Dendritic cell treated with granulocyte-macrophage colony-stimulating factor and Interleukin-4, amounts not matched to agents 40 ng/mL and 50 ng/mL, for 4 days (primary cell): ENCODE results near the gene MAGEF1.
A peak's percentile ranks its signal among the peaks of the same experiment; 100 is the strongest.

ENCODE experiments used
- H3K27ac Mint-ChIP-seq: one replicate; pipeline ENCODE4 v1.8.0; 2022; ENCODE audit warnings: mild to moderate bottlenecking, mixed read lengths
- H3K27me3 Mint-ChIP-seq: one replicate; pipeline ENCODE4 v1.8.0; 2022; ENCODE audit warnings: mild to moderate bottlenecking, mixed read lengths
- H3K36me3 Mint-ChIP-seq: one replicate; pipeline ENCODE4 v1.8.0; 2022; ENCODE audit warnings: low read depth, mixed read lengths
- H3K4me1 Mint-ChIP-seq: one replicate; pipeline ENCODE4 v1.8.0; 2022; ENCODE audit warnings: low read depth, mixed read lengths
- H3K4me3 Mint-ChIP-seq: one replicate; pipeline ENCODE4 v1.8.0; 2022; ENCODE audit warnings: mild to moderate bottlenecking, moderate library complexity, mixed read lengths
- H3K9me3 Mint-ChIP-seq: one replicate; pipeline ENCODE4 v1.8.0; 2022; ENCODE audit warnings: mixed read lengths
- intact Hi-C: fragments of 100-400 bp; cut with micrococcal nuclease; formaldehyde crosslinking; loops from one replicate; pipeline ENCODE4 v1.15.0; 2022

MAGEF1 gene, protein sequence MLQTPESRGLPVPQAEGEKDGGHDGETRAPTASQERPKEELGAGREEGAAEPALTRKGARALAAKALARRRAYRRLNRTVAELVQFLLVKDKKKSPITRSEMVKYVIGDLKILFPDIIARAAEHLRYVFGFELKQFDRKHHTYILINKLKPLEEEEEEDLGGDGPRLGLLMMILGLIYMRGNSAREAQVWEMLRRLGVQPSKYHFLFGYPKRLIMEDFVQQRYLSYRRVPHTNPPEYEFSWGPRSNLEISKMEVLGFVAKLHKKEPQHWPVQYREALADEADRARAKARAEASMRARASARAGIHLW

DNA sequence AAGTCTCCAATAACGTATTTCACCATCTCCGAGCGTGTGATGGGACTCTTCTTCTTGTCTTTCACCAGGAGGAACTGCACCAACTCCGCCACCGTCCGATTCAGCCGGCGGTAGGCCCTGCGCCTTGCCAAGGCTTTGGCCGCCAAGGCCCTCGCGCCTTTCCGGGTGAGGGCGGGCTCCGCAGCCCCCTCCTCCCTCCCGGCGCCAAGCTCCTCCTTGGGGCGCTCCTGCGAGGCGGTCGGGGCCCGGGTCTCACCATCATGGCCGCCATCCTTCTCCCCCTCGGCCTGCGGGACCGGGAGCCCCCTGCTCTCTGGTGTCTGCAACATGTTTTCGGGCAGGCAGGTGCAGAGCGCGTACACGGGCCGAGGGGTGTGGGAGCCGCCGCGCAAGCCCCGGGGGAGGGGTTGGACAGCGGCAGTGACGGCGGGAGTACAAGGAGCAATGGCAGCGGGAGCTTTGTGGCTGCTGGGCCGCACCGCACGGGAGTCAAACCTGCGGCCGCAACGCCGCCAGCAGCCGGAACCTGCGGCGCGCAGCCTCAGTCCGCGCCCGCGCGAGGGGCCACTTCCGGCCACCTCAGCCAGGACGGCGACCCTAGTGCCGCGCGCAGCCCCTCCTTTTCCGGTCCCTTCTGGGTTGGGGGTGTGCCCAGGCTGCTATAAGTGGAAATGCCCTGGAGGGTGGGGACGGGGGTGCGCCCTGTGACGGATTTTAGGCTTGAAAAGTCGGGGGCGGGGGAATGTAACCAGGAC, at the start of gene MAGEF1:
Gene MAGEF1, minus strand, starts transcription at position 572 of the 755 bp plus-strand sequence. Its CDS starts 243 bp downstream, at position 329.
- Mint-ChIP-seq H3K27me3 (no peaks in the 10 kb centered on the region), H3K36me3 (no peaks in the 10 kb centered on the region), H3K9me3 (no peaks in the 10 kb centered on the region), H3K4me1 (peaks cover 45% of the 10 kb centered on the region), H3K27ac (peak within 1 kb of the TSS; percentile 57), H3K4me3 (peak within 1 kb of the TSS; percentile 66)
- intact Hi-C loops: no loop called here

DNA sequence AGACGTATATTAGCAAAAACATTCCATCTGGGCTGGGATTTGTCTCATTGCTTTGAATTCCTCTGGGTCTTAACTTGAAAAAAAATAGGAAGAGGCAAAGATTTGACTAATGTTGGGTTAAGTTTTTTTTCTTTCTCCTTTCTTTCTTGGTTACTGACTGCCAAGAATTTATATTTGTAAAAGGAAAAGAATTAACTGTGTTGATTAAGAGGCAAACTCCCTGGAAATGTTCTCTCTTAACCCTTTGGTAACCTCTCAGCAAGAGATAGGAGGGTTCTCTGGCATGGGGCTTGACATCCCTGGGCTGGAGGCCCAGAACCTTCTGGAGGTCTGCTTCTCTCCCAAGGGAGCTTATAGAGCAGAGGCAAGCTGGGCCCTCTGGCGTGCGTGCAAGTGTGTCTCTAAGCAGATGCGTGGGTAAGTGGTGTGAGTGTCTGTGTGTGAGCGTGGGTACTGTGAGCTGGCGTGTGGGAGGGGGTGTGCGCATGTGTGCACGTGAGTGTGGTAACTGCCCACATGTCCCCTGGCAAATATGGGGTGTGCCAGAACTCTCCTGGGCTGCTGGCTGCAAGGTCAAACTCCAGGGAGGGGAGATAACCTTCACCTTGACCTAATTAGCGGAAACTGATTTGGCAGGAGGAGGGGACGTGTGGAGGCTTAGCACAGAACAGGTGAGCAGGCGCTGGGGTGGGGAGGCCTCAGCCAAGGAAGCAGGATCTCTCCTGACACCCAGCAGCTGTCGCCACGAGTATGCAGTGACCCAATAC, 49.4 kb upstream of the MAGEF1 start:
- H3K27ac Mint-ChIP-seq: peak overlapping the region; percentile 75
- H3K4me3 Mint-ChIP-seq: no peak overlapping the region
- H3K36me3 Mint-ChIP-seq: no peaks in the 10 kb centered on the region
- peaks cover 90% of the 10 kb centered on the region for H3K4me1 Mint-ChIP-seq
- intact Hi-C loops: no loop called here
- H3K27me3 Mint-ChIP-seq: peaks cover 8% of the 10 kb centered on the region
- no peaks in the 10 kb centered on the region for H3K9me3 Mint-ChIP-seq

DNA sequence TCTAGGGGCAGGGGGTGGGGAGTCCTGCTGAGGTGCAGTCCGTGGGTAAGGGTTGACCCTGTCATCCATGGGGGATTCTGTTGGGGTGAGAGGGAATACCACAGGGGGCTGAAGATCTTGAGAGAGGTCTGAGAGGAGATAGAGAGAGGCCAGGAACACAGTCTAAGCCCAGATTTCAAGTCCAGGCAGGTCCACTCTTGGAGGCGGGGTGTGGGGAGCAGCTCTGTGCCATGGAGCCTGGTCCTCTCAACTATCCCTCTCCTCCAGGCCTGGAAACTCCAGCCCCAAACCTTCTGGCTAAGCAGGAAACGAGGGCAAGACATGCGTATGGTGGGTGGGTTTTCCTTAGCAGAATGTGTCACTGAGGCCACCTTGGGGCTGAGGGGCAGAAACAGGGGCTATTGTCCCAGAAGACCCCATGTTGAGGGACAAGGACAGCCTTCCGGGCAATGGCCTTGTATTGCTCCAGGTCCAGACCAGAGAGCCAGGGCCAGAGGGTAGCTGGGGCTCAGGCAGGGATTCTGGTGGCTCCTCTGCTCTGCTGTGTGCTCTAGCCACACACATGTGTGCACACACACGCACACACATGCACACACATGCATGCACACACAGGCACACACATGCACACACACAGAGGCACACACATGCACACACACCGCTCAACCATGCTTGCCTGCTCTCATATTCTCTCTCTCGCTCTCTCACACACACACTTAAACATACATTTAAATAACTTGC, 48.6 kb upstream of the MAGEF1 start:
- no peak overlapping the region for H3K4me3 Mint-ChIP-seq
- peaks cover 90% of the 10 kb centered on the region for H3K4me1 Mint-ChIP-seq
- no peaks in the 10 kb centered on the region for H3K9me3 Mint-ChIP-seq
- peak overlapping the region; percentile 75 for H3K27ac Mint-ChIP-seq
- no peaks in the 10 kb centered on the region for H3K36me3 Mint-ChIP-seq
- intact Hi-C loops: no loop called here
- peaks cover 8% of the 10 kb centered on the region for H3K27me3 Mint-ChIP-seq

DNA sequence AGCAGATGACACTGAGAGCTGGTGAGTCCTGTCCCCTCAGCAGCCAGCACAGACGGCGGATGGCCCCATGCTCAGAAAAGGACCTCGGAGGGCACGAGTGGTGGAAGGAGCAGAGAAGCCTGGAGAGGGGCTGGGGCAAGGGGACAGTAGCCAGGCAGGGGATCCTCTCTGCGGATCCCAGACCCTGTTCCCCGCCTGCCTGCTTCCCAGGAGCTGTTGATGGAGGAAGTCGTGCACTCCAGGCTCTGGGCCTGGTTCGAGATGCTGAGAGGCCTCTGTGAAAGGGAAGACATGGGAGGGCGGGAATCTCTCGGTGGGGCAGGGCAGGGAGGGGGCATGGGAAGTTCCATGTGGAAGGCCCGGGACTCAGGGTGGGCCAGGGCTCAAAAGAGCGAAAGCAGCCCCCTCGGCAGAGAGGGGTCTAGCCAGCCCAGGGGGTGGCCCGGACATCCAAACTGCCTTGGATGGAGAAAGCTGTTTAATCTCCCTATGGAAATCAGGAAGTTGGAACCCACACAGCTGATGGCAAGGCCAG, 47.9 kb upstream of the MAGEF1 start:
- Mint-ChIP-seq H3K27me3 (peaks cover 8% of the 10 kb centered on the region), H3K36me3 (no peaks in the 10 kb centered on the region), H3K27ac (peak overlapping the region; percentile 75), H3K9me3 (no peaks in the 10 kb centered on the region), H3K4me3 (no peak overlapping the region), H3K4me1 (peaks cover 86% of the 10 kb centered on the region)
- intact Hi-C loops: no loop called here

DNA sequence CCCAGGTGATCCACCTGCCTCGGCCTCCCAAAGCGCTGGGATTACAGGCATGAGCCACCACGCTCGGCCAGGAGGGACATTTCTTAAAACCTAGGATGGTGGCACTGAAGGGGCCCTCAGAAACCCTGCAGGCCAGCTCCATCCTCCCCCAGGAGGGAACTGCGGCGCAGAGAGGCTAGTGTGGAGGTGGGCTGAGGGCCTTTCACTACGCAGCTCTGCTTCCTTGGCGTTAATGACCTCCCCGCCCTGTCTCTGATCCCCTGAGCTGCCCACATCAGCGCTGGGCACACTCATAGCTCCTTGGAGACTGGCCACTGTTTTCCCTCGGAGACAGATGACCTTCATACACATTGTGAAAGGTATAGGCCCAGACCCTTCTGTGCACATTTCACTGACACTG, 46.2 kb upstream of the MAGEF1 start:
- H3K4me3 Mint-ChIP-seq: no peak overlapping the region
- intact Hi-C loops: no loop called here
- H3K9me3 Mint-ChIP-seq: no peaks in the 10 kb centered on the region
- H3K4me1 Mint-ChIP-seq: peaks cover 72% of the 10 kb centered on the region
- H3K27ac Mint-ChIP-seq: peak overlapping the region; percentile 75
- peaks cover 8% of the 10 kb centered on the region for H3K27me3 Mint-ChIP-seq
- H3K36me3 Mint-ChIP-seq: no peaks in the 10 kb centered on the region

DNA sequence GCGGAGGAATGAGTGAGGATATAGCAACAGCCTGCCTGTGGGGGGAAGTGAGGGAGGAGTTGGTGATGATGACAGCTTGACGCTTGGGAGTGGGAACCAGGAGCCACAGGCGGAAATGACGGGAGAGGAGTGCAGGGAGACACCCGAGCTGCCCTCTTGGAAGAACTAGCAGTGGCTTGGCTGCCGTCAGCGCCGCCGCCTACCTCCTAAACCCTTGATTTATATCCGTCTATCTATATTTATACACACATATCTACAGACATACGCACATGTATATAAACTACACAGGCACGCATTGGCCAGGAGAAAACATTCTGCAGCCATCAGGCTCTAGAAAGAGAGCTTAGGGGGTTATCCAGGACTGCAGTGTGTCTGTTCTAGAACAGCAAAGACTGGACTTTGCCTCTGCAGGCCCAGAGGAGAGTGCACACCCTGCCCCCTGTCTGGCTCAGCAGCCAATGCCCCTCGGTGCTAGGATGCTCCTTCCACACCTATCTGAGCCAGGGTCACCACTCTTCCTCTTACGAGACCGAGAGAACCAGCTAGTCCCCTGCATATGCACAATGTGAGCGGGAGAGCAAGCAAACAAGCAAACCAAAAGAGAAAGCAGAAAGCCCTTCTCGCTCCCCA, 45.3 kb upstream of the MAGEF1 start:
- Mint-ChIP-seq H3K36me3 (no peaks in the 10 kb centered on the region), H3K9me3 (no peaks in the 10 kb centered on the region), H3K27me3 (peaks cover 10% of the 10 kb centered on the region), H3K4me1 (peaks cover 70% of the 10 kb centered on the region), H3K4me3 (no peak overlapping the region), H3K27ac (peak overlapping the region; percentile 54)
- intact Hi-C loops: no loop called here

DNA sequence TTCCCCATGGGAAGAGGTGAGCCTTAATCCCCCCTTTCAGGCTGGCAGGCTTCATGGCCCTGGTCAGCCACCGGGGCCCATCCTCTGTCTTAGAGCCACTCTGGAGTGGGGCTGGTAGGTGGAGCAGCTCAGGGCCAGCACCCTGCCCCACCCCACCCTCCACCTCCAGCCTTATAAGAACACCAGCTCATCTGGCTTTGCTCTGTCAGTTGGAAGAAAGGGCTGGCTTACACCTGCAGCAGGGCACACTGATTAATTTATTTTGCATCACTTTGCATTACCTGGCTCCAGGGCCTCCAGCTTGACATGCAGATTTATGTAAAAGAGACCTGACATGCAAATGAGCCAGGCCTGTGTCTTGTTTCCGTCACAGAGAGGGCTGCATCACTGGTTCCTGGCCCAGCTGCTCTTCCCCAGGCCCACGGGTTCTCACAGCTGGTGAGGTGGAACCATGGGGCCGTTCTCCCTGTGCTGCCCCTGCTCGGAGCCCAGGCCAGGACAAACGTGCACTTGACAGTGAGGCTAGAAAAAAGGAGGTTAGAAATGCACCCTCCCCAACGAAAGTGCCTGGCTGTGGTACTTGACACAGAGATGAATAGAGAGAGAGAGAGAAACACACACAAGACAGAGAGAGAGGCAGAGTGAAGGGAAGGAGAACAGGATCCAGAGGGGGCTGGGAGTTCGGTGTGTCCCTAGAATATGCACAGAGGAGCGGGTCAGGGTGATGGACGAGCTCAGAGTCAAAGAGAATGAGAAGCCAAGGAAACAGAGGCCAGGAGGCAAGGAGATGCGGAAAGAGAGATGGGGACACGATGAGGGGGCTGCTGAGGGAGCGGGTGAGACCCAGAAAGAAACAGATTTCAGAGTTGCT, 44.5 kb upstream of the MAGEF1 start:
- Mint-ChIP-seq H3K9me3 (no peaks in the 10 kb centered on the region), H3K36me3 (no peaks in the 10 kb centered on the region), H3K27ac (peak overlapping the region; percentile 54), H3K4me3 (no peak overlapping the region), H3K27me3 (peaks cover 8% of the 10 kb centered on the region), H3K4me1 (peaks cover 68% of the 10 kb centered on the region)
- intact Hi-C loops: no loop called here

DNA sequence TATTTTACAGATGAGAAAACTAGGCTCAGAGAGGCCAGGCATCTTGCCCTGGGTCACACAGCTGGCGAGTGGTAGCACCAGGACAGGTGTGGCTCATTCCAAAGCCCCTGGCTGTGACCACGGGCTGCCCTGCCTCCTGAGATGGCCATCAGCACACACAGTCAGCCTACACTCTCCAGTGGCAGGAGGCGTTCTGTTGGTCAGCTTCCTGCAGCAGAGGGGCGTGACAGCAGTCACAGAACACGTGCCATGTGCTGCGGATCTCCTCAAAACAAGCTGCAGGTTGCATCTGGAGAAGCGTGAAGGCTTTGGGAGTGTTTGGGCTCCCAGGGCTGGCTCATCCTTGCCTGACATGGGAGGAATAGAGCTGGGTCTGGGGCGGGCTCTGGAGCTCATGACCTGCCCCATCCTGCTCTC, 43.5 kb upstream of the MAGEF1 start:
- Mint-ChIP-seq H3K4me1 (peaks cover 66% of the 10 kb centered on the region), H3K9me3 (no peaks in the 10 kb centered on the region), H3K27me3 (peaks cover 9% of the 10 kb centered on the region), H3K4me3 (no peak overlapping the region), H3K36me3 (no peaks in the 10 kb centered on the region), H3K27ac (no peak overlapping the region)
- intact Hi-C loops: no loop called here

DNA sequence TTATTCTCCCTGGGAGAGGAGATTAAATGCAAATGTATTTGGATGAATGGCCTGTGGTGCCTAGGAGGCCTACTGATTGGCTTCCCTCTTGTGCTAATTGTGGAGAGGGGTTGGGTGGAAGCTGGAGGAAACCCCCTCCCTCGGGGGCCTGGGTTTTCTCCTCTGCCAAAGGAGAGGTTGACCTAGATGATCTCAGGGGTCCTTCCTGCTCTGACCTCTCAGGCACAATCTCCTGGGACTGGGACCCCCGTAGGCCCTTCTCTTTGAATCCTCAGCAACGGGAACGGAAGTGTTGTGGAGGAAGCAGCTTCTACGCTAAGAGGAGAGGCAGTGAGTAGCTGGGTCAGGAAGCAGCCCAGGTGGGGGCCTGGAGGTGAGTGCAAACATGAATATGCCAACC, 40.5 kb upstream of the MAGEF1 start:
- peaks cover 65% of the 10 kb centered on the region for H3K4me1 Mint-ChIP-seq
- H3K27ac Mint-ChIP-seq: peak overlapping the region; percentile 77

DNA sequence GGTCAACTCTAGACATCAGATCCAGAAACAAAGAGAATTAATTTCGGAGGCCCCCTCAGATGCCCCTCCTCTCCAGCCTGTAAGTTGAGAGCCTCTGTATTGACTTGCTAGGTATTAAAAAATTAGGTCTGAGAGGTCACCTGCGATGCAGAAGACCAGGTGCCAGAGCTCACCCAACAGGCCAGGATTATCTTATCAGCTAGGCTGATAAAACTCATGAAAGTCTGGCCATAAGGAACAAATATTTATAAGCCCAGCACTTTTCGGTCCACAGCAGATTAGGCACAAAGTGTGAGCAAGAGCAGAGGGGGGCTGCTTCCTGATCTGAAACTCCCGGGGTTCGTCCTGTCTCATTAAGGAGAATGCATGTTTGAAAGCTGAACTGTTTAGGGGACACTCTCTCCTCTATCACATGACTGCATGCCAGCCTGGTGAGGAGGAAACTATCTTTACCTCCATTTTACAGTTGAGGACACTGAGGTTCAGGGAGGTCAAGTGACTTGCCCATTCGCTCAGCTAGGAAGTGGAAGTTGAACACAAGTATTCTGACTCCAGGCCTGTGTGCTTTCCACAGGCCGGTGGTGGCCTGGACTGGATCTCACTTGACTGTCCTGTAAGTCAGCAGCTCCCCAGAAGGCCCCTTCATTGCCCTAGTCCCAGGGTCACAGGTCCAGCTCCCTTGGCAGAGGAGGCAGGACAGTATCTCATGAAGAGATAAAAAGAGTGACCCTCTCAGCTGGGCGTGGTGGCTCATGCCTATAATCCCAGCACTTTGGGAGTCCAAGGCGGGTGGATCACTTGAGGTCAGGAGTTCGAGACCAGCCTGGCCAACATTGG, 39.6 kb upstream of the MAGEF1 start:
- H3K9me3 Mint-ChIP-seq: no peaks in the 10 kb centered on the region
- no peaks in the 10 kb centered on the region for H3K36me3 Mint-ChIP-seq
- peak overlapping the region; percentile 97 for H3K27ac Mint-ChIP-seq
- H3K4me3 Mint-ChIP-seq: no peak overlapping the region
- intact Hi-C loops: no loop called here
- peaks cover 64% of the 10 kb centered on the region for H3K4me1 Mint-ChIP-seq
- H3K27me3 Mint-ChIP-seq: peaks cover 6% of the 10 kb centered on the region

More for the DNA sequence above, 40.5 kb upstream of the MAGEF1 start:
- intact Hi-C loops: no loop called here
- Mint-ChIP-seq H3K4me3 (no peak overlapping the region), H3K36me3 (no peaks in the 10 kb centered on the region), H3K9me3 (no peaks in the 10 kb centered on the region), H3K27me3 (peaks cover 9% of the 10 kb centered on the region)

DNA sequence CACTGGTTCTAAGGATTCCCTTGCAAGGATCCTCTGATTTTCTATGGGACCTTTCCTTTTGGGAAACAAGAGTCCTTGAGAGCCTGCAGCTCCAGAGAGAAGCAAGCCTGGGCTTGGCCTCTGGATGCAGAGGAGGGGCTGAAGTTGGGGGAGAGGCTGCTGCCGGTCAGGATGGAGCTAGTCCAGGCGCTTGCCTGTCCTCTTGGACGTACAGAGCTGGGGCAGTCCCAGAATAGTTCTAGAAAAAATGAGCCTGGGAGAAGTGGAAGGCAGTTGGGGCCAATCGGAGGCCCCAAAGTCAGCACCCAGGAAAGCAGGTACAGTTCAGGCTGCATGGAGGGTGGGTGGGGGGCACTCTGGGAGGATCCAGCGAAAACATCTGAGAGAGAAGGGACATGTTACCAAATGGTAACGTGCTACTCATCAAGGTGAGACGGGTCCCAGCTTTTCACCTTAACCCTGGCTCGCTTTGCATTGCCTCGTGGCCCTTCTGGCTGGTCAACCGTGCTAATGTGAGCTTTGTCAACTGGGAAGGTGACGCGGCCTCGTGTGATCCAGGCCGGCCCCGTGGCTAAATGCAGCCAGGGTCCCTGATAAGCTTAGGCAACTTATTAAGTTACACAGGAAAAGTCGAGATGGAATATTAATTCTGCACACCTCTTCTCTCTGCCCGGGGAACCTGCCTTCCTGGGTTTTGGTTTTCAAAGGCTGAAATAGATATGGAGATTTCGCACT, 38.7 kb upstream of the MAGEF1 start:
- peaks cover 63% of the 10 kb centered on the region for H3K4me1 Mint-ChIP-seq

More for the DNA sequence above, 38.7 kb upstream of the MAGEF1 start:
- no peak overlapping the region for H3K4me3 Mint-ChIP-seq
- H3K9me3 Mint-ChIP-seq: no peaks in the 10 kb centered on the region
- no peaks in the 10 kb centered on the region for H3K36me3 Mint-ChIP-seq
- H3K27ac Mint-ChIP-seq: peak overlapping the region; percentile 97
- H3K27me3 Mint-ChIP-seq: peaks cover 6% of the 10 kb centered on the region
- intact Hi-C loops: no loop called here
